GM18526 (cell line): ENCODE results near the gene MBOAT1.

ENCODE experiments used
- POLR2A ChIP-seq: IDR thresholded peaks from 3 replicates; pipeline ENCODE4 v1.6.1; 2011; ENCODE audit not compliant: insufficient read length; ENCODE audit errors: extremely low read depth

The MBOAT1 gene

GRCh38 chr6:20168690-20169089 lies 43.6 kb downstream of the MBOAT1 start:
- no peak for TF ChIP-seq POLR2A

- TF ChIP-seq POLR2A: no peak
Observed at GRCh38 chr6:20167601-20168000, 44.7 kb downstream of the MBOAT1 start.

GRCh38 chr6:20166210-20166609 lies 46.1 kb downstream of the MBOAT1 start:
- TF ChIP-seq POLR2A: no peak

GRCh38 chr6:20162515-20162914 lies 49.8 kb downstream of the MBOAT1 start:
- no peak for TF ChIP-seq POLR2A

GRCh38 chr6:20160541-20161283 lies 51.6 kb downstream of the MBOAT1 start:
- TF ChIP-seq POLR2A: no peak

GRCh38 chr6:20159781-20160540 lies 52.3 kb downstream of the MBOAT1 start:
- no peak for TF ChIP-seq POLR2A

GRCh38 chr6:20159098-20159497 lies 53.2 kb downstream of the MBOAT1 start:
- no peak for TF ChIP-seq POLR2A

GRCh38 chr6:20158676-20159075 lies 53.6 kb downstream of the MBOAT1 start:
- TF ChIP-seq POLR2A: no peak

GRCh38 chr6:20156824-20157223 lies 55.4 kb downstream of the MBOAT1 start:
- no peak for TF ChIP-seq POLR2A

GRCh38 chr6:20154753-20155152 lies 57.5 kb downstream of the MBOAT1 start:
- no peak for TF ChIP-seq POLR2A

GRCh38 chr6:20153194-20153593 lies 59.1 kb downstream of the MBOAT1 start:
- TF ChIP-seq POLR2A: no peak

GRCh38 chr6:20148433-20148832 lies 63.8 kb downstream of the MBOAT1 start:
- no peak for TF ChIP-seq POLR2A

- no peak for TF ChIP-seq POLR2A
Observed at GRCh38 chr6:20147469-20147868, 64.8 kb downstream of the MBOAT1 start.

GRCh38 chr6:20146291-20146690 lies 66.0 kb downstream of the MBOAT1 start:
- TF ChIP-seq POLR2A: no peak

- TF ChIP-seq POLR2A: no peak
Observed at GRCh38 chr6:20142866-20143265, 69.4 kb downstream of the MBOAT1 start.

- no peak for TF ChIP-seq POLR2A
Observed at GRCh38 chr6:20141931-20142330, 70.3 kb downstream of the MBOAT1 start.
